Fibroblast of villous mesenchyme (primary cell): Measurements from ENCODE around the gene DSG3. TPM values are rescaled to one million over a fixed set of nuclear protein-coding genes. Genes with fewer than 3 reads are reported as not detected.

Source experiments
- DNase-seq: peaks from one replicate; pipeline ENCODE4 v3.0.0-alpha.2; 2010; ENCODE audit warnings: low read depth
- H3K4me3 ChIP-seq: 2 replicates; pipeline ENCODE4 v1.5.1; 2011; ENCODE audit warnings: low read depth, mild to moderate bottlenecking, low read length
- total RNA-seq: library from RNA; depleted of rRNA; stranded (reverse); fragments of >200 nt; gene quantifications from 2 replicates; pipeline ENCODE4 v1.2.3, GENCODE V29; 2012
- TF ChIP-seq, protein P1 (sequence below): IDR thresholded peaks from 2 replicates; pipeline ENCODE4 v1.5.1; 2012; ENCODE audit warnings: low read depth, mild to moderate bottlenecking, low read length; ENCODE audit not compliant: insufficient read depth

The DSG3 gene
- total RNA-seq, 1 donor = under 0.01 TPM

GRCh38 chr18:31469629-31470028, 22.1 kb downstream of the DSG3 start:
- no peak overlapping the region for H3K4me3 ChIP-seq
- DNase-seq = no peak
- TF ChIP-seq, protein P1, sequence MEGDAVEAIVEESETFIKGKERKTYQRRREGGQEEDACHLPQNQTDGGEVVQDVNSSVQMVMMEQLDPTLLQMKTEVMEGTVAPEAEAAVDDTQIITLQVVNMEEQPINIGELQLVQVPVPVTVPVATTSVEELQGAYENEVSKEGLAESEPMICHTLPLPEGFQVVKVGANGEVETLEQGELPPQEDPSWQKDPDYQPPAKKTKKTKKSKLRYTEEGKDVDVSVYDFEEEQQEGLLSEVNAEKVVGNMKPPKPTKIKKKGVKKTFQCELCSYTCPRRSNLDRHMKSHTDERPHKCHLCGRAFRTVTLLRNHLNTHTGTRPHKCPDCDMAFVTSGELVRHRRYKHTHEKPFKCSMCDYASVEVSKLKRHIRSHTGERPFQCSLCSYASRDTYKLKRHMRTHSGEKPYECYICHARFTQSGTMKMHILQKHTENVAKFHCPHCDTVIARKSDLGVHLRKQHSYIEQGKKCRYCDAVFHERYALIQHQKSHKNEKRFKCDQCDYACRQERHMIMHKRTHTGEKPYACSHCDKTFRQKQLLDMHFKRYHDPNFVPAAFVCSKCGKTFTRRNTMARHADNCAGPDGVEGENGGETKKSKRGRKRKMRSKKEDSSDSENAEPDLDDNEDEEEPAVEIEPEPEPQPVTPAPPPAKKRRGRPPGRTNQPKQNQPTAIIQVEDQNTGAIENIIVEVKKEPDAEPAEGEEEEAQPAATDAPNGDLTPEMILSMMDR = no peak

DNA sequence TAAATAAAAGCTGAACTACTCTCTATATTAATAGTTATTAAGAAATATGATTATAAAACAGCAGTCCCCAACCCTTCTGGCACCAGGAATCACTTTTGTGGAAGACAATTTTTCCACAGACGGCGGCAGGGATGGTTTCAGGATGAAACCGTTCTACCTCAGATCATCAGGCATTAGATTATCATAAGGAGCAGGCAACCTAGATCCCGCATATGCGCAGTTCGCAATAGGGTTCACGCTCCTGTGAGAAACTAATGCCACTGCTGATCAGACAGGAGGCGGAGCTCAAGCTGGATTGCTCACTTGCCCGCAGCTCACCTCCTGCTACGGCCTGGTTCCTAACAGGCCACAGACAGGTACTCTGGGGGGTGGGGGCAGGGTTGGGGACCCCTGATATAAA, 31.1 kb downstream of the DSG3 start:
- no peak for DNase-seq
- H3K4me3 ChIP-seq = no peak overlapping the region
- TF ChIP-seq, protein P1 = no peak

DNA sequence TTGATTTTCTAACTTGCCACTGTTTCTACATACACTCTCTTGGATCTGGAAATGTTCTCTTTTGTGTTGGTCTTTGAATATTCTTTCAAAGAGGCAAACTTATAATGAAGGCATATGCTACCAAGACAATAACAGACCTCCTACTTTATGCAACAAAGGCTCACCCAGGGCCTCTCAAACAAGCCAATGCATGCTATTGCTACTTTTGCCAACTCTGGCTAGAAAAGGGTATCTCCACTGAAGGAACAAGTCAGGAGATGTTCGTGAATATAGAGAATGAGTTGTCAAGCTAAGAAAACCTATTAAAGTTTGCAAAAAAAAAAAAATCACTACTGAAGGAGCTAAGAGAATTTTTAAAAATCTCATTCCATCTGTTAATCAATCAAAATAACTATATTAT, 34.5 kb downstream of the DSG3 start:
- H3K4me3 ChIP-seq = no peak overlapping the region
- no peak for DNase-seq
- TF ChIP-seq, protein P1 = no peak

GRCh38 chr18:31483396-31483795, 35.9 kb downstream of the DSG3 start:
- H3K4me3 ChIP-seq = no peak overlapping the region
- TF ChIP-seq, protein P1 = no peak
- DNase-seq = no peak

DNA sequence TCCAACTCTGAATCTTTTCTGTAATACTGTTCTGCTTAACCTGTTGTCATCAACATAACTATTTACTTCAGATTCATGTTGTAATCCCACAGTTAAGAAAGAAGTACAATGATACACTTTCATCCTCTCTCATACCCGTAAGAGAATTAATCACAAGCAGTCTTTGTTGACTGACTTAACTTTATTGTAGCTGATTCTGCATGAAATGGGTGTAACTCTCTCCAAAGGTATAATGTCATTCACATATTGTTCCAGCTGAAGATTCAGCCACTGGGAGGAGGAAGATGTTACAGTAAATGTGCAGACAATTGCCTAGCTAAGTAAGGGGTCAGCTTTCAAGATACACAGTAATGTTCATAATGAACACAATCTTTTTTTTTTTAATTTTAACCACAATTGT, 36.9 kb downstream of the DSG3 start:
- TF ChIP-seq, protein P1 = no peak
- DNase-seq = no peak
- H3K4me3 ChIP-seq = no peak overlapping the region

DNA sequence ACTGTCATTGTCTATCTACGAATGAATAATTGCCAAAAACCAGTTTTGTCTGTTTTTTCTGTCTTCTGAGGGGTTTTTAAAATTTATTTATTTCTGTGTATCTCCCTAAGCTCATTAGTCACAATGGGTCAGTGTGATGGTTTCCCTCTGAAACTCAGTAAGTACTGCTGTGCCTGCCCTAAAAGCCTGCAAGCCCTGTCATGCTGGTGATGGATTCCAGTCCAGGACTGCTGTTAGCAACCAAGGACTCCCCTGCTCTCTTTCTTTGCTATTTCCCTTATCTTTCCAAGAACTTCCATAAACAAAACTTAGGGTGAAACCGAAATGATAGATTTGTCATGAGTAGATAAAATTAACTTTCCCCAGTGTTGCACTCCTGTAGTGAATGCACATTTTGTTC, 38.6 kb downstream of the DSG3 start:
- peak; percentile 66 for DNase-seq
- TF ChIP-seq, protein P1 = no peak
- no peak overlapping the region for H3K4me3 ChIP-seq

DNA sequence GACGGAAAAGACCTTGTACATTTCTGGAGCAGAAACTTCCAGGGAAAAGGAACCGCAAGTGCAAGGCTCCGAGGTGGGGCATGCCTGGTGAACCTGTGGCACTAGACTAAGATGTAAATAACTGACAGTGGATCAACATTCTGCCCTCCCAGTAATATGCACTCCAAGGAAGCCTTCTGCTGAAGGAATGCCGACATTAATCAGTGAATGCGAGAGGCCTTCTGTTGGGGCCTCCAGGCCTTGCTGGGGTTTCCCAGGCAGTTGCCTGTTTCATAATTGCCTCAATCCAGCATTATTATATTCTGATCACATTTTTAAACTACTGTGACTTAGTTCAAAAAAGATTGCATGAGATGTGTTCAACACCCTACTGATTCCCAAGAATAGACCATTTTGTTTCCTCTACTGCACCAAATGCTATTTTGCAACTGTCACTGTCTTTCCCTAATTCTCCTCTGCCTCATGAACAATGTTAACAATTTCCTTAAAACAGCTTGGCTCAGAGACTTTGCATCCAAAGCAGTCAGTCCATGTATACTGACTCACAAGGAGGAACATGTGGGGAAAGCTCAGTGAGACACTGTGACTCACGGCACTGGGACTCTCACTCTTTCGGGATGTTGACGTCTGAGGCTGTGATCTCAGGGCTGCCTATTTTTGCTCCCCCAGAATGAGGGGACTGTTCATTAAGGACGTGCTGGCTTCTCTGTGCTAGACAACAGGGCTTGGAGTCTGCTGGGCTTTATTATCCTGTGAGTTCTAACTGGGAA, 39.9 kb downstream of the DSG3 start:
- DNase-seq = peak; percentile 62
- TF ChIP-seq, protein P1 = no peak

More for the DNA sequence above, 39.9 kb downstream of the DSG3 start:
- no peak overlapping the region for H3K4me3 ChIP-seq
